Subcutaneous abdominal adipose tissue (tissue), 5 donors: ENCODE data around the gene ASB1.

Experiments
- H3K27ac ChIP-seq: one replicate; pipeline ENCODE4 v1.7.0; 2013; ENCODE audit warnings: low read depth, mild to moderate bottlenecking, inconsistent platforms, low read length, moderate library complexity
- H3K27me3 ChIP-seq, 5 donors: one replicate each; pipeline ENCODE4 v1.7.0; 2013; ENCODE audit warnings: low read length in 5 of 5, inconsistent platforms in 1 of 5; ENCODE audit not compliant: control insufficient read depth in 5 of 5, insufficient read depth in 4 of 5
- H3K36me3 ChIP-seq, 5 donors: one replicate each; pipeline ENCODE4 v1.7.0; 2013; ENCODE audit warnings: low read length in 5 of 5; ENCODE audit not compliant: control insufficient read depth in 5 of 5, insufficient read depth in 5 of 5
- H3K4me1 ChIP-seq, 5 donors: one replicate each; pipeline ENCODE4 v1.7.0; 2013; ENCODE audit warnings: low read length in 5 of 5, mild to moderate bottlenecking in 3 of 5, moderate library complexity in 1 of 5; ENCODE audit not compliant: control insufficient read depth in 5 of 5, insufficient read depth in 5 of 5
- H3K4me3 ChIP-seq, 5 donors: one replicate each; pipeline ENCODE4 v1.7.0; 2013; ENCODE audit warnings: low read length in 5 of 5, low read depth in 1 of 5
- H3K9ac ChIP-seq, 5 donors: one replicate each; pipeline ENCODE4 v1.7.0; 2013; ENCODE audit warnings: low read length in 5 of 5, mild to moderate bottlenecking in 4 of 5, moderate library complexity in 3 of 5
- H3K9me3 ChIP-seq, 5 donors: one replicate each; pipeline ENCODE4 v1.7.0; 2013; ENCODE audit warnings: low read length in 5 of 5; ENCODE audit not compliant: control insufficient read depth in 5 of 5
- donor health status: healthy.
- donor health status: healthy.
- donor health status: healthy.
- donor health status: healthy.
- donor health status: healthy.

ASB1 gene

GRCh38 chr2:238450440-238450861, 23.7 kb downstream of the ASB1 start:
- no peaks in the 10 kb centered on the region for H3K27me3 ChIP-seq
- no peaks in the 10 kb centered on the region for H3K9me3 ChIP-seq
- H3K4me3 ChIP-seq: no peak overlapping the region
- H3K36me3 ChIP-seq: peaks cover 2 to 50% (median 38%) of the 10 kb centered on the region in 5 donors
- H3K4me1 ChIP-seq: peaks cover 4 to 22% (median 15%) of the 10 kb centered on the region in 5 donors
- no peak overlapping the region for H3K27ac ChIP-seq
- no peak overlapping the region for H3K9ac ChIP-seq

DNA sequence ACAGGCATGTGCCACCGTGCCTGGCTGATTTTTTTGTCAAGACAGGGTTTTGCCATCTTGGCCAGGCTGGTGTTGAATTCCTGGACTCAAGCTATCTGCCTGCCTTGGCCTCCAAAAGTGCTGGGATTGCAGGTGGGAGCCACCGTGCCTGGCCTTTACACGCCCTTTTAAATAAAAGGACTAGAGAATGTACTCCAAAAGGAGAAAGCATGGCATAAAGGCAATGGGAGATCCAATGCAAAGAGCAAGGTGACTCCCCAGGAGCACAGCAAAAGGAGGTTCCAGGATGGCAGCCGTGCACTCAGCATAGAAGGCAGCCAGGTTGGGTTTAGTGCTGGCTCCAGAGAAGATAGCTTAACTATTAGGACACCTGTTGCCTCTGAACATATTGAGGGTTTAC, 27.1 kb downstream of the ASB1 start:
- H3K36me3 ChIP-seq: peaks cover 0 to 17% (median 11%) of the 10 kb centered on the region in 5 donors
- peaks cover 0 to 19% (median 0%) of the 10 kb centered on the region in 5 donors for H3K9me3 ChIP-seq
- no peak overlapping the region for H3K4me3 ChIP-seq
- H3K27me3 ChIP-seq: peaks cover 0 to 5% (median 0%) of the 10 kb centered on the region in 5 donors
- H3K4me1 ChIP-seq: peaks cover 9 to 35% (median 26%) of the 10 kb centered on the region in 5 donors
- H3K9ac ChIP-seq: no peak overlapping the region
- no peak overlapping the region for H3K27ac ChIP-seq

DNA sequence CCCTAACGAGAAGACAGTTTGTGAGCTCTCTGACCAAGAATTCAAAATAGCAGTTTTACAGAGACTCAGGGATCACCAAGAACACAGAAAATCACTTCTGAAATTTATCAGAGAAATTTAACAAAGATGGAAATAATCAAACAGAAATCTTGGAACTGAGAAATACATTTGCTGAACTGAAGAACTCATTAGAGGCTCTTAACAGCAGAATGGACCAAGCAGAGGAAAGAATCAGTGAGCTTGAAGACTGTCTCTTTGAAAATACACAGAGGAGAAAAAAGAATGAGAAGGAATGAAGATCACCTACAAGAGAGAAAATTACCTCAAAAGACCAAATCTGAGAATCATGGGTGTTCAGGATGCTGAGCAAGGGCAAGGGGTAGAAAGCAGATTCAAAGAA, 29.7 kb downstream of the ASB1 start:
- peaks cover 0 to 7% (median 4%) of the 10 kb centered on the region in 5 donors for H3K36me3 ChIP-seq
- peaks cover 14 to 28% (median 25%) of the 10 kb centered on the region in 5 donors for H3K4me1 ChIP-seq

DNA sequence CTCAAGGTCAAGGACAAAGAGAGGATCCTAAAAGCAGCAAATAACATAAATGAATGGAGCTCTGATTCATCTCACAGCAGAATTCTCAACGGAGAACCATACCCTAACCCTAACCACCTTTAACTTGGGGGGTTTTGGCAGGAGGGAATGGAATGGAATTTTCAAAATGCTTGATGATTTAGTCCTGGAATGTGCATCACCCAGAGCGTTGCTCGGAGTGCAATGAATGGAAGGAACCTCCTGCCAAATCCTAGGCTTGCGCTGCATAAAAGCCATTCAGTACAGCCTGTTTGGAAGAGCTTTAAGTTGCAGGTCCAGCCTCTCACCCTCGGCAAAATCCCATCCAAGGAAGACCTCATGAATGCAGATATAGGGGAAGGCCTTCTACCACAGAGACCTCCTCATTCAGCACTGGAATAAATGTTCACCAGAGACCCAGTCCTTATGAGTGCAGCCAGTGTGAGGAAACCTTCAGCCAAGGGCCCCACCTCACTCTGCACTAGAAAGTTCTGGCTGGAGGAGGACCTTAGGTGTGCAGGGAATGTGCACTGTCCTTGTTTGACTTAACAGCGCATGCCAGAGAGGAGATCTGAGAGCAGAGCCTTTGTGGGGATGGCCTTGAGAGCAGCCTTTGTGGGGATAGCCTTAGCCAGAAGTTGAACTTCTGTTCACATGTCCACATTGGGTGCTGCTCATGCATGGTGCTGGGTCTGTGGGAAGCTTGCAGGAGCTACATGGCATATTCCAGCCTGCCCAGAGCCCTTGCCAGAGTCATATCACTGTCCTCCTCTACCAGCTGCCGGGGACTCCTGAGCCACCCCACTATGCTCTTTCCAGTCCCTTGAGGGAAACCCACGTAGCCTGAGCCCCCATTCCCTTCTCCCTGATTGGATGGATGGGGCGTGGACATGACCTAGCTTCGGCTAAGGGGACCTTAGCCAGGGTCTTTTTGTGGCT, 30.5 kb downstream of the ASB1 start:
- Histone ChIP-seq H3K9me3 (peaks cover 0 to 19% (median 0%) of the 10 kb centered on the region in 5 donors), H3K27ac (no peak overlapping the region), H3K9ac (no peak overlapping the region), H3K36me3 (peaks cover 0 to 2% (median 0%) of the 10 kb centered on the region in 5 donors), H3K27me3 (peaks cover 0 to 5% (median 0%) of the 10 kb centered on the region in 5 donors), H3K4me1 (peaks cover 14 to 28% (median 25%) of the 10 kb centered on the region in 5 donors), H3K4me3 (no peak overlapping the region)

More for the DNA sequence above, 29.7 kb downstream of the ASB1 start:
- peaks cover 0 to 5% (median 0%) of the 10 kb centered on the region in 5 donors for H3K27me3 ChIP-seq
- H3K4me3 ChIP-seq: no peak overlapping the region
- no peak overlapping the region for H3K27ac ChIP-seq
- no peak overlapping the region for H3K9ac ChIP-seq
- H3K9me3 ChIP-seq: peaks cover 0 to 19% (median 0%) of the 10 kb centered on the region in 5 donors

- Histone ChIP-seq H3K4me3 (no peak overlapping the region), H3K9me3 (peaks cover 0 to 19% (median 0%) of the 10 kb centered on the region in 5 donors), H3K27me3 (peaks cover 0 to 5% (median 0%) of the 10 kb centered on the region in 5 donors), H3K4me1 (peaks cover 14 to 28% (median 25%) of the 10 kb centered on the region in 5 donors), H3K36me3 (peaks cover 0 to 2% (median 0%) of the 10 kb centered on the region in 5 donors), H3K9ac (no peak overlapping the region), H3K27ac (no peak overlapping the region)
These were observed 31.2 kb downstream of the ASB1 start for GRCh38 chr2:238457927-238458324.

DNA sequence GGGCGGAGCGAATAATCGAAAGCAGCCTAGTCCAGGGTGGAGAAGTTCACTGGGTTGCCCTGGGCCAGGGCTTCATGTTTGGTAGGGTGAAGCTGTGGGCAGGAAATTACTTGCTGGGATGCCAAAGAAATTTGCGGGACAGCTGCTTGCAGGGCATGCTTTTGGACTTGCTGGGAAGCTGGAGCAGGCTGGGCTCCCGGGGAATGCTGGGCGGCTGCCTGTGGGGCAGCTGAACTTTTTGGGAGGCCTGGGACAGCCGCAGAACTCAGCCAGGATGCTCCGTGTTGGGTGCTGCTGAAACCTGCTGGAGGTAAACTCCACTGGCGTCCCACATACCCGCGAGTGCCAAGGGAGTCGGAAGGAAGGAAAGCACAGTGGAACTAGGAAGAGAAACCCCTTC, 31.9 kb downstream of the ASB1 start:
- H3K9ac ChIP-seq: no peak overlapping the region
- H3K27me3 ChIP-seq: peaks cover 0 to 5% (median 0%) of the 10 kb centered on the region in 5 donors
- H3K4me1 ChIP-seq: peaks cover 14 to 28% (median 25%) of the 10 kb centered on the region in 5 donors
- peaks cover 0 to 19% (median 0%) of the 10 kb centered on the region in 5 donors for H3K9me3 ChIP-seq
- no peaks in the 10 kb centered on the region for H3K36me3 ChIP-seq
- peak overlapping the region; percentile 63 for H3K27ac ChIP-seq
- H3K4me3 ChIP-seq: peak overlapping the region in 3 of 5 donors; percentile 20 to 45 (median 42)

- peaks cover 0 to 5% (median 0%) of the 10 kb centered on the region in 5 donors for H3K27me3 ChIP-seq
These were observed 32.4 kb downstream of the ASB1 start for GRCh38 chr2:238459081-238459629.

DNA sequence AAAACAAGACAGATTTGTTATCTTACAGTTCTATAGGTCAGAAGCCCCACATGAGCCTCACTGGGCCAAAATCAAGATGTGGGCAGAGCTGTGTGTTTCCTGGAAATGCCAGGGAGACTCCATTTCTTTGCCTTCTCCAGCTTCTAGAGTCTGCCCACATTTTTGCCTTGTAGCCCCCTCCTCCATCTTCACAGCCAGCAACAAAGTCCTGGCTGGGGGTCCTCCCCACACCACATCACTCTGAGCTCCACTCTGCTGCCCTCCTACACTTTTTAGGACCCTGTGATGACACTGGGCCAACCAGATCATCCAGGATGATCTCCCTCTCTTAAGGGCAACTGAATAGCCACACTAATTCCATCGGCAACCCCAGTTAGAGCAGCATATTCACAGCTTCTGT, 34.3 kb downstream of the ASB1 start:
- Histone ChIP-seq H3K4me3 (no peak overlapping the region), H3K9me3 (peaks cover 0 to 14% (median 0%) of the 10 kb centered on the region in 5 donors), H3K36me3 (no peaks in the 10 kb centered on the region), H3K9ac (no peak overlapping the region), H3K27me3 (peaks cover 0 to 8% (median 0%) of the 10 kb centered on the region in 5 donors), H3K4me1 (peaks cover 14 to 22% (median 19%) of the 10 kb centered on the region in 5 donors), H3K27ac (no peak overlapping the region)

More at GRCh38 chr2:238459081-238459629, 32.4 kb downstream of the ASB1 start:
- H3K9me3 ChIP-seq: peaks cover 0 to 19% (median 0%) of the 10 kb centered on the region in 5 donors
- H3K36me3 ChIP-seq: no peaks in the 10 kb centered on the region
- H3K27ac ChIP-seq: peak overlapping the region; percentile 63
- H3K4me1 ChIP-seq: peaks cover 14 to 27% (median 25%) of the 10 kb centered on the region in 5 donors
- H3K9ac ChIP-seq: no peak overlapping the region
- peak overlapping the region in 3 of 5 donors; percentile 20 to 45 (median 42) for H3K4me3 ChIP-seq

GRCh38 chr2:238461491-238461890, 34.8 kb downstream of the ASB1 start:
- Histone ChIP-seq H3K36me3 (no peaks in the 10 kb centered on the region), H3K27me3 (peaks cover 0 to 12% (median 0%) of the 10 kb centered on the region in 5 donors), H3K4me3 (no peak overlapping the region), H3K9ac (no peak overlapping the region), H3K4me1 (peaks cover 14 to 22% (median 19%) of the 10 kb centered on the region in 5 donors), H3K9me3 (peaks cover 0 to 14% (median 0%) of the 10 kb centered on the region in 5 donors), H3K27ac (no peak overlapping the region)
